ENCODE results near the gene TAT.

Gene TAT

GRCh38 chr16:71610936-71611871 is 34.3 kb upstream of the TAT start:
- H2AFZ ChIP-seq (ENCODE audit: low read length), result peak overlapping the region; percentile 95
- no peaks in the 10 kb centered on the region for H3K27me3 ChIP-seq (ENCODE audit: insufficient read depth, low read length, poor library complexity, severe bottlenecking)
- H3K9me2 ChIP-seq (replicated peaks; ENCODE audit: low read depth, low read length), result no peaks in the 10 kb centered on the region
- no peaks in the 10 kb centered on the region for H3K4me1 ChIP-seq (ENCODE audit: insufficient read depth, low read length, poor library complexity, severe bottlenecking)
- H3K9me3 ChIP-seq (ENCODE audit: insufficient read depth, low read depth, low read length), result no peaks in the 10 kb centered on the region
- H3K4me3 ChIP-seq (ENCODE audit: low read length, poor library complexity, severe bottlenecking), result peak overlapping the region; percentile 53
- H3K4me2 ChIP-seq (ENCODE audit: low read depth, low read length, poor library complexity, severe bottlenecking), result peak overlapping the region; percentile 58
- H3K79me2 ChIP-seq (ENCODE audit: insufficient read depth, low read length), result no peaks in the 10 kb centered on the region
- no peaks in the 10 kb centered on the region for H4K20me1 ChIP-seq (ENCODE audit: insufficient read depth, low read length, poor library complexity, severe bottlenecking)
- H3K9ac ChIP-seq (ENCODE audit: low read depth, low read length, poor library complexity, severe bottlenecking), result no peak overlapping the region
- H3K36me3 ChIP-seq (ENCODE audit: insufficient read depth, low read length), result no peaks in the 10 kb centered on the region
- no peaks in the 10 kb centered on the region for H3F3A ChIP-seq (ENCODE audit: low read depth)
- no peak for TF ChIP-seq EZH2phosphoT487 (IDR thresholded peaks at IDR 0.05; ENCODE audit: borderline replicate concordance)
- TF ChIP-seq CTCF (conservative IDR thresholded peaks at IDR 0.05; ENCODE audit: low read length), result peak; percentile 76

GRCh38 chr16:71610447-71610846 is 33.6 kb upstream of the TAT start:
- Histone ChIP-seq H3K9me3 (ENCODE audit: insufficient read depth, low read depth, low read length) (no peaks in the 10 kb centered on the region), H3K4me3 (ENCODE audit: low read length, poor library complexity, severe bottlenecking) (peak overlapping the region; percentile 53), H3K79me2 (ENCODE audit: insufficient read depth, low read length) (no peaks in the 10 kb centered on the region), H2AFZ (ENCODE audit: low read length) (peak overlapping the region; percentile 95), H3K9ac (ENCODE audit: low read depth, low read length, poor library complexity, severe bottlenecking) (no peak overlapping the region), H3K9me2 (replicated peaks; ENCODE audit: low read depth, low read length) (no peaks in the 10 kb centered on the region), H4K20me1 (ENCODE audit: insufficient read depth, low read length, poor library complexity, severe bottlenecking) (no peaks in the 10 kb centered on the region), H3K4me2 (ENCODE audit: low read depth, low read length, poor library complexity, severe bottlenecking) (peak overlapping the region; percentile 58), H3K4me1 (ENCODE audit: insufficient read depth, low read length, poor library complexity, severe bottlenecking) (no peaks in the 10 kb centered on the region), H3K36me3 (ENCODE audit: insufficient read depth, low read length) (no peaks in the 10 kb centered on the region), H3F3A (ENCODE audit: low read depth) (no peaks in the 10 kb centered on the region), H3K27me3 (ENCODE audit: insufficient read depth, low read length, poor library complexity, severe bottlenecking) (no peaks in the 10 kb centered on the region)
- TF ChIP-seq CTCF (conservative IDR thresholded peaks at IDR 0.05; ENCODE audit: low read length) (no peak), EZH2phosphoT487 (IDR thresholded peaks at IDR 0.05; ENCODE audit: borderline replicate concordance) (no peak)

- Histone ChIP-seq H2AFZ (ENCODE audit: low read length) (no peak overlapping the region), H3K4me3 (ENCODE audit: low read length, poor library complexity, severe bottlenecking) (no peak overlapping the region), H3K9me2 (replicated peaks; ENCODE audit: low read depth, low read length) (no peaks in the 10 kb centered on the region), H3K4me1 (ENCODE audit: insufficient read depth, low read length, poor library complexity, severe bottlenecking) (no peaks in the 10 kb centered on the region), H3K36me3 (ENCODE audit: insufficient read depth, low read length) (no peaks in the 10 kb centered on the region), H3K4me2 (ENCODE audit: low read depth, low read length, poor library complexity, severe bottlenecking) (no peak overlapping the region), H3F3A (ENCODE audit: low read depth) (no peaks in the 10 kb centered on the region), H3K9ac (ENCODE audit: low read depth, low read length, poor library complexity, severe bottlenecking) (no peak overlapping the region), H3K9me3 (ENCODE audit: insufficient read depth, low read depth, low read length) (no peaks in the 10 kb centered on the region), H3K27me3 (ENCODE audit: insufficient read depth, low read length, poor library complexity, severe bottlenecking) (no peaks in the 10 kb centered on the region), H4K20me1 (ENCODE audit: insufficient read depth, low read length, poor library complexity, severe bottlenecking) (no peaks in the 10 kb centered on the region), H3K79me2 (ENCODE audit: insufficient read depth, low read length) (no peaks in the 10 kb centered on the region)
- TF ChIP-seq EZH2phosphoT487 (IDR thresholded peaks at IDR 0.05; ENCODE audit: borderline replicate concordance), result no peak
- no peak for TF ChIP-seq CTCF (conservative IDR thresholded peaks at IDR 0.05; ENCODE audit: low read length)
Measured at GRCh38 chr16:71609066-71609465, 32.2 kb upstream of the TAT start.
